Right renal cortex interstitium (tissue), 3 donors: ENCODE data around the gene SIRPA. TPM values are rescaled to one million over a fixed set of nuclear protein-coding genes. Genes with fewer than 3 reads are reported as not detected.

ENCODE experiments used
- DNase-seq, 3 donors: peaks; one replicate each; pipeline ENCODE4 v3.0.0-alpha.2; 2013; ENCODE audit warnings: low read depth in 3 of 3, low spot score in 2 of 3
- polyA plus RNA-seq, 3 donors: library from polyadenylated mRNA; unstranded; fragments of 120-200 nt; gene quantifications; one replicate each; pipeline ENCODE4 v1.2.1, GENCODE V29; 2013; ENCODE audit not compliant: insufficient read length in 3 of 3

Gene SIRPA
- polyA plus RNA-seq, 3 donors = 24.6 to 26.2 (median 25.7) TPM

DNA sequence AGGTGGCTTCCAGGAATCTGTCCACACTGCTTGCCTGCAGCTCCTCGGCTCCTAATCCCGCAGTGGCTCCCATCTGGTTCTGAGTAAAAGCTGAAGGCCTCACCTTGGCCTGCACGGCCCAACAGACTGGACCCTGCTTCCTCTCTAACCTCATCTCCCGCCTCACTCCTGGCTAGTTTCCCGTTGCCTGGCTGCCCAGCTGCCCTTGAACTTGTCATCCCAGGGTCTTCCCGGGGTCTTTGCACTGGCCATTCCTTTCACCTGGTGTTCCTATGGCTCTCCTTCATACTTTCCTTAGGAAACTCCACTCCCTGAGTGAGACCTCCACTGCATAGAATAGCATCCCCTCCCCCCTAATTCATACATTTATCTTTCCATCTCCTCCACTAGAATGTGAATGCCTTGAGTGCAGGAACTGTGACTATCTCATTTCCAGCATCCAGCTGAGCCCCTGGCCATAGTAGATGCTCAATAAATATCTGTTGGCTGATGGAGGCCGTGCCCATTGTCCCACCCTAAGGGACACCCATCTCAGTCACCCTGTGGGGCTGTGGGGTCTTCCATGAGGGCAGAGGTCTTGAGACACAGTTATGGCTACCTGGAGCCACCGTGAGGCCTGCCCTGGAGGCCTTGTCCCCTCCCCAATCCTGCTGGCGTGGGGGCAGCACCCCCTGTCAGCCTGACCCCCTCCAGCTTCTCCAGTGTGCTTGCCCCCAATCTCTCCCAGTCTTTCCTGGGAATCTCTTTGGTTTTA lies 9.1 kb upstream of the SIRPA start:
- no peak for DNase-seq

DNA sequence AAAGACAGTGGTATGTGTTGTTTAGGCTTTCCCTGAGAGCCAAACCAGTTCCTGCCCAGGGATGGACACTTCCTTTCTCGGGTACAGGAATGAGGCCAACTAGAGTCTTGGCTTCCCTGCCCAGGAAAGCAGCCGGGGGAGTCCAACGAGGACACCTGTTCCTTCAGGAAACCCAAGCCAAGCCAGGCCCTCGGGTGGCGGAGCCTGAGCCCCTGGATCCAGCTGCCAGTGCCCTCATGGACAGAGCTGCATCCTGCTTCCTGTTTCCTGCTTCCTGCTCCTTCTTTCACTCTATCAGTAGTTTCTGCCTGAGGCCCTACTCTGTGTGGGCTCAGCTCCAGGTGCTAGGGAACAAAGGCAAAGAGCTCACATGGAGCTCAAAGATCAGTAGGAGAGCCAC lies 7.9 kb upstream of the SIRPA start:
- no peak for DNase-seq

DNA sequence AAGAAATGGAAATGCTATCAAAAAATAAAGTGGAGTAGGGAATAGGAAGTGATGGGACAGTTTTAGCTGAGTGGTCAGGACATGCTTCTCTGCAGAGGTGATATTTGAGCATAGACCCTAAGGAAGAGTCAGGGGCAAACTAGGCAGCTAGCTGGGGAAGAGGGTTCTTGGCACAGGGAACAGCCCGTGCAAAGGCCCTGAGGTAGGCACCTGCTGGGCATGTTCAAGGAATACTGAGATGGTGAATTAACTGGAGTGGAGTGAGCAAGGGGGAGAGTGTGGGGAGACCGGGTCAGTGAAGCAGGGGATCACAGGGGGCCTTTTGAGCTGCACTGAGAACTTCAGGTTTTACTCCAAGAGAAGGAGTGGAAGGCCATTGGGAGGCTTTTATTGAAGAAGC lies 7.5 kb upstream of the SIRPA start:
- DNase-seq = no peak

DNA sequence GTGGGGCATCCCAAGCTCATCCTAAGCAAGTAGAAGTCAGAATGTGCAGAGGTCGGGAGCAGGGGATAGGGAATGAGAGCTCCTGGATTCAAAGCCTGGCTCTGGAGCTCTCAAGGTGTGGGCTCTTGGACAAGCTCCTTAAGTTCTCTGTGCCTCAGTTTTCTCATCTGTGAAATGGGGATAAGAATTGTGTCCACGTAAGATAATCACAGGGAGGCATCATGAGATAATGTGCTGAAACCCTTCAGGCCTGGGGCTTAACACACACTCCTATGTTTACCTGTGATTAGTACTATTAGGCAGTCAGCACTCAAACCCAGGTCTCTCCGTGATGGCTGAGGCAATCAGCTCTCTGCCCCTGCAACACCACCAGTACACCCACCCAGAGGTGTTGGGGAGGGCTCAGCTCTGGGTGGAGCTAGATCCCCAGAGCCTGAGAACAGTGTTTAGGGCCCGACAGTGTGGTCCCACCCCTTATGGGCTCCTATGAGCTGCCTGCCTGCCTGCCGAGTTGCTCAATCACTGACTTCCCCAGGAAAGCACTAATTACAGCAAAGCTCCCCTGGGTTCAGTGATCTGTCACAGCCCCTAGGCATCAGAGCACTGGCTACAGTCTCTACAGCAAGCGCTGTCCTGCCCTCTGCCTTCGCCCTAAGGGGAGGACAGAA lies 6.3 kb upstream of the SIRPA start:
- DNase-seq = no peak

DNA sequence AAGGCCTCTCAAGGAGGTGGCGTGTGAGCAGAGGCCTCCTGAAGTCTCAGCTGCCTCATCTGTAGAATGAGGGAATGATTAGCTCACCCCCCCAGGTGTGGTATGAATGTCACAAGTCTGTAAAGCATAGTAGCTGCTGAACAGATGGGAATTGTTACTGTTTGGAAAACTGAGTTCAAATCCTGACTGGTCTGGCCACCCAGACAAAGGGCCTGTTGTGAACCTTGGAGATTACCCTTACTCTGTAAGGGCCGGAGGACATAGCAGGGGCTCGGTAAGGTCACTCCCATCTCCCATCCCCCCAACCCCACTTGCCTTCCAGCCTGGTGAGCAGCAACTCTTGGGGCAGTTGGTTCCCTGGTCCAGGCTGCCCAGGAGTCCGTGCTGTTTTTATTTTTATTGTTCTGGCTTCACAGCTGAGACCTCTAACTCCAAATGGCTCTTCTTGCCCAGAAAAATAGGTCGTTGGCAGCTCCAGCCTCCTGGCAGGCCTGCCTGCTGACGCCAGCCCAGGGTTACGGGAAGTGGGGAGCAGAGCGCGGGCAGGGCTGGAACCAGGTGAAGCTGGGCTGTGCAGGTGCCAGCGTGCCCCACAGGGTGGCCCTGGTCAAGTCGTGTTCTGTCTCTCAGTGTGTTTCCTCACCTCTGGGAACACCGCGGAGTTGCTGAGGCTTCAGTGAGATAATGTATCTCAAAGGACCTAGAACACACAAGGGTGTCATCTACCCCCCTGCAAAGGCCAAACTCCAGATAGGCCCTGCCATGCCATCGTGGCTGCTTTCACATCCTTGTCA lies 4.5 kb upstream of the SIRPA start:
- DNase-seq = no peak

DNA sequence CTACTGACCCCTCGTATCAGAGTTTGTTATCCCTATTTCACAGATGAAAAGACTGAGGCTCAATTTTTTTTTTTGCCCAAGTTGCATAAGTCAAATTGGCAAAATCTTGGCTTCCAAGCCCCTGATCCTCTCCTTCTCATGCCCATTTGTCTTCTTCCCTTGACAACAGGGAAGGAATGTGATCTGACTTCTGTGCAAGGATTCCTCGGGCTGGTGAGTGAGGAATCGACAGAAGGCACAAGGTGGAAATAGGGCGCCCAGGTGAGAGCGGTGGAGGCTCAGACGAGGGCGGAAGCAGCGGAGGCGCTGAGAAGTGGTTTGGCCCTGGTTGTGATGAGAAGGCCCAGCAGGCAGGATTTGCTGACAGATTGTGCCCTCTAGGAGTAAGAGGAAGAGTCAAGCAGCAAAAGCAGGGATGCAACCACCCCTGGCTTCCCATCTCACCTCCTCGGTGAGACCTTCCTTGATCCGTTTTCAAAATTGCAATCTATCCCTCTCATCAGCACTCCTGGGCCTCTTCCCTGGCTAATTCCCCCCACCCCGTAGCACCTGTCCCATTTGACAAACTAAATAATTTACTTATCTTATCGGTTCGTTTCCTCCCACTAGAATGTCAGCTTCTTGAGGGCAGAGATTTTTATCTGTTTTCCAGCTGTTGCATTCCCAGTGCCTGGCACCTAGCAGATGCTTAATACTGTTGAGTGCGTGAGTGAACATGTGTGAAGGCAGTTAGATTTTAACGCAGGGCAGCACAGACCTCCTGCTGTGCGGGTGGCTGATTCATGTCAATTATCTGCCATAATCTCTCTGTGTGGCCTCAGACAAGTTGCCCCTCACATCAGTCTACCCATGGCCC lies 3.7 kb upstream of the SIRPA start:
- DNase-seq = no peak

DNA sequence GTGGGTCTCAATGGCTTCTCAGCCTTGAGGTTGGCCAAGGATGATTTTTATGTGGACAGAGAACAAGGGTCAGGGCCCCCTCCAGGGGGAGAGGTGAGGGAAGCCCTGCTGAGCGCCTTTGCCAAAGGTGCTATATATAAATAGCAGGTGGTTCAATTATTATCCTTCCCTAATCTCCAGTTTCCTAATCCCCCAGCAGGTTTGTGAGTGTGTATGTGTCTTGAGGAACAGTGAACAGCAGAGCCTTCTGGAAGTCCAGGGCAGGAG lies 3.2 kb upstream of the SIRPA start:
- DNase-seq = no peak

DNA sequence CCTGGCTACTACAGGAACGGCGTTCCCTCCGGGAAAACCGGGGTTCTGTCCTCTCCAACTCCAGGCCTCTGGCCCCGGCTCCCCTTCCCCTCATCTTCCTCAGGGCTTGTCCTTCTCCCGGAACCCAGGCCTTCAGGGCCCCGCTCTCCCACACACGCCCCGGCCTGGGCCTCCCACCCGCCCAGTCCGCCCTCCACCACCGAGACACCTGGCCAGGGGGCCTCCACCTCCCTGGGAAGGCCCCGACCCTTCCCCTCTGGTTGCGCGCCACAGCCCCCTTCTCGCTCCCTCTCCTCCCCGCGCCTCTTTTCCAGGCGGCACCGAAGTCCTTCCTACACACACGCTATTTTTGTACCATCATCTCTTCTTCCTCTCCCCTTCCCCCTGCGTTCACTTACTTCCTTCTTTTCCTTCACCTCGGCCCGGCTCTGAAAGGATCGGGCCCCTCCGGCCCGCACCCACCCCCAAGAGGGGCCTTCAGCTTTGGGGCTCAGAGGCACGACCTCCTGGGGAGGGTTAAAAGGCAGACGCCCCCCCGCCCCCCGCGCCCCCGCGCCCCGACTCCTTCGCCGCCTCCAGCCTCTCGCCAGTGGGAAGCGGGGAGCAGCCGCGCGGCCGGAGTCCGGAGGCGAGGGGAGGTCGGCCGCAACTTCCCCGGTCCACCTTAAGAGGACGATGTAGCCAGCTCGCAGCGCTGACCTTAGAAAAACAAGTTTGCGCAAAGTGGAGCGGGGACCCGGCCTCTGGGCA lies 1.3 kb upstream of the SIRPA start:
- no peak for DNase-seq

DNA sequence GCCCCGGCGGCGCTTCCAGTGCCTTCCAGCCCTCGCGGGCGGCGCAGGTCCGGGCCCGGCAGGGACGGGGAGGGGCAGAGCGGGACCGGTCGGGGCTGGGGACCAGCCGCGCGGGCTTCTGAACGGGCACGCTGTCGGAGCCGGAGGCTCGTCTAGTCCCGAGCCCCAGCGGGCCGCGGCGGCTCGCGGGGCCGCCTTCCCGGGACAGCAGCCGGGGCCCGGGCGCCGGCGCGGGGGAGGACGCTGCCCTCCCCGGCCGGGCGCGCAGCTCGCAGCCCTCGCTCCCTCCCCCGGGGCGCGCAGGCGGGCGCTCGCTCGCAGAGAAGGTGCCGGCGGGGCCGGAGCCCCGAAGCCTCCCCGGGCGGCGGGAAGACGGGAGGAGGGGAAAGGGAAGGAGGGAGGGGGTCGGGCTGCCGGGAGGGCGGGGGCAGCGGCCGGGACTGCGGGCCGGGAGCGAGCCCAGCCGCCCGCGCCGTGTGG lies 696 bp upstream of the SIRPA start:
- peak in 1 of 3 donors; percentile 58 for DNase-seq

DNA sequence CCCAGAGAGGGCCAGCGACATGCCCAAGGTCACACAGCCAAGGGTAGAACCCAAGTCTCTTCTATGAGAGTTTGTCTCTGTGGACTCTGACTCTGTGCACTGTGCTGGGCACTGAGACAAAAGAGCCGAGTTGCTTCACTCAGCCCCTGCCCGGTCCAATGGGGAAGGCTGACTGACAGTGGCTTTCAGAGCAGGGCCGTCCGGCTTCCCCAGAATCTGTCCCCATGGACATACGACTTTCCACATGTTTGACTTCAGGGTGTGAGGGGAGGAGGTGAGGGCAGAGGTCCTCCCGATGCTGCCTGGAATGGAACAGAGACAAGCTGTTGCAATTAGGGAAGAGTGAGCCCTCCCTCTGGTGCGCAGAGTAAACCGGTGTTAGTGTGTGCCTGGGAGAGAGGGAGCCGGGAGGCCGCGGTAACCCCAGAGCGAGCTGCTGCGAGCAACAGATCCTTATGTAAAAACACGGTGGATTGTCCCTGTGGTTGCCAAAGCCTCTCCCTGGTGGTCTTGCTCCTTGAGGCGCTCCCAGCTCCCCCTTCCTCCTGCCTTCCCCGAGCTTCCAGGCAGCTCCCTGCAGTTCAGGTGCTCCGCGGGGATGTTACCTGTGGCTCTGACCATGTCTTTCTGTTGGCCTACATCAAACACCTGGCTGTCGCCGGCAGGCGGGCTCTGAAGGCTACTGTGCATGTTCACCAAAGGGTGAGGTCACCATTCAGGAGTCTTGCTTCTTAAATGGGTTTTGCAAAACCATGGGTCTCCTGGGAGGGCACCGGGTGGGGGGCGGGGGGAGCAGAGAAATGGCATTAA lies 672 bp downstream of the SIRPA start:
- no peak for DNase-seq

DNA sequence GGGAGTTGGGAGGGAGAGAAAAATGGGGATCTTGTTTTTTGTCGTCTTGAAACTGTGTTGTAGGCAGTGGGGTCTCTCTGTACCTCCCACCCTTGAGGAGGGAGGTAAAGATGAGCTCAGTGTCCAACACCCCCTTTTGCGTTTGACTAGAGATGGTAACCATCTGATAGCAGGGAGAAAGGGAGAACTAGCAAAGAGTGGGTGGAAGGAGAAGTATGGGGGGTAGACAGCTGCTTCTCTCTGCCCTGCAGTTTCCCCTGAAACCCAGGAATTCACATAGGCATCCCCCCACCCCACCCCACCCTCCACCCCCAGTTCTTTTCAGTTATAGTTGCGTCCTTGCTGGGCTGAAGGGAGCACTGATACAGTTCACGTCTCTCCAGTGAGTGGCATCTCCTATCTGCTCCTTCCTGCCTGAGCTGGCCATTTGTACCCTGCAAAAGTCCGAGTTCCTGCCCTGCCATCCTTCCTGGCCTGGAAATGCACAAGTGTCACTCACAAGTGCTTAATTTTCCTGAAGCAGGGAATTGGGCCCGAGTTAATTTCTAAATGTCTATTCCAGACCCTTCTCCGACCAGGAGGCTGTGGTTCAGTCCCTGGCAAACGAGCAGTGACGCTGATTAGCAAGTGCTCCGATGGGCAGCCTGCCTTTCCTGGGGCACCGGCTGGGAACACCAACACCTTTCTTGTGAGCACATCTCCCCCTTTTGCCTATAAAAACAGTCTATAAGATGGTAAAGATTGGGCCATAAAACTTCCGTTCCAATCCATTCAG lies 1.5 kb downstream of the SIRPA start:
- DNase-seq = no peak

DNA sequence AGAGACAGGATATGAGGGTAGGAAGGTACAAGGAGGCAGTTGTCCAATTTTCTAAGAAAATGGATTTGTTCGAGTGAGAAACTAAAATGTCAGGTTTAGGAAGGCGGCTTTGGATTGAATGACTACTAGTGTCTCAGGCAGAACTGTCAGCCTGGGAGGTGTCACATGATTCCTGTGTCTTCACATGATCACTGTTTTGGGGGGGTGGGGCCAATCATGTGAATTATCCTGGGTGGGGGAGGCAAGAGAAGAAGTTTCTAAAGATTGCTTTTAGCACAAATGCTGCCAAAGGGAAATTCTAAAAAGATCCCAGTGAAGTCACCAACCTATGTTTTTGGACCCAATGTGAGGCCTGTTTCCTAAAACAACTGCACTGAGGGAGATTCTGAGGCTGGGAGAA lies 2.3 kb downstream of the SIRPA start:
- no peak for DNase-seq

DNA sequence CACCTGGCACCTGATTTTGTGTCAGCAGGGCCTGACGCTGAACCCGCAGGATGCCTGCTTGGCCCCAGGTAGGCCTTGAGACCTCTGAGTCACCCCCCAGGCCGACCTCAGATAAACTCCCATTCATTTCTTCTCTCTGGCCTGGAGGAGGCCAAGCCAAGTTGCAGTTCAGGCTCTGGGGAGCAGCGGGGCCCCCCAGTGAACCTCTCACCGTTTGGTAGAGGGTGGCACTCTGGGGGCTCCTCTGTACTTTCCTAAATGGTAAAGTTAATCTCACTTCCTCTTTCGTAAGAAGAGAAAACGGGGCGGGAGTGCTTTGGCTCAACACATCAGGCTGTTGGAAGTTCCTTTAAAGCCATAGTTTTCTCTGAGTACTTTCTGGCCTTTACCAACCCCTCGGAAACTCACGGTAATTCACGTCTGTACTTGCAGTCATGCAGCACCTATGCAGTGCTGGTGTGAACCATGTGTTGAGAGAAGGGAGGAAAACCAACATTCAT lies 2.8 kb downstream of the SIRPA start:
- no peak for DNase-seq

DNA sequence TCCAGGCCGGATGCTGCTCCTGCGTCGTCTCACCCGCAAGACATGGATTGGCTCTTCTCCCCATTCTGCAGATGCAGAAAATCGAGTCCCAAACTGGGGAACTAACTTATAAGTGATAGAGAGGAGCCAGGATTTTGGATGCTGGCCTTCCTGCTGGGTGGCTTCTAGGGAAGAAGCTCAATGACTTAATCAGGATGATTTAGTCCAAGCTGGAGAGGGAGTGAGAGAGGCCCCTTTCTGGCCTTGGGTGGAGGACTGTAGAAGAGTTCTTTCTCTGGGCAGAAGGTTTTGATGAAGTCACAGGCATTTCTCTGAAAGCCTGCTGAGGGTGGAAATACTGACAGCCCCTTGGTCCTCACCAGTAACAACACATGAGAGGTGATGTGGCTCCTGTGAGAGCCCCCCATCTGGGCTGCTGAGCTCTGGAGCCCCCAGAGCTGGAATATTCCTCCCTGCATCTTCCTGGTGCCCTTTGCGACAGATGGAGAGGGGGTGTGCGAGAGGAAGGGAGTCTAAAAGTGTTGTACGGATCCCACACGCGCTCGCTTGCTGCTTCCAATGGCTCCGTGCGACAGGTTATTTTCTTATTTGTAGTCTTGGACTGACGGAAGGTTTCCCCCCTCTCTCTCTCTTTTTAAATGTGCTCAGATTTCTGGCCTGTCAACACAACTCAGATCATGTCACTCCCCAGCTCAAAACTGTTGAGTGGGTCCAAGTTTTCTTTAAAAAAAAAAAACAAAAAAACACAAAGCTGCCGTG lies 3.5 kb downstream of the SIRPA start:
- DNase-seq = no peak

DNA sequence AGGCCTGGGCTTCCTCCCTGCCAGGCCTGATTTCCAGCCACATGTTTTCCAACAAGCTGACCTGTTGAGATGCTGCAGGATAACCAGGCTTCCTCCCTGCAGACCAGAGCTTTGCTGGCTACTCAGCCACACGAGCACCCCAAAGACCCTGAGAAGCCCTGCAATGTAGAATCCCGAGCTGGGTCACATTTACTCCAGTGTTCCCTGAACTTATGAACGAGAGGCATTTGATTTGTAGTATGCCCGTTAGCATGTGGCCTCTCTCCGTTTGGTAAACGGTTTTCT lies 4.0 kb downstream of the SIRPA start:
- DNase-seq = no peak

DNA sequence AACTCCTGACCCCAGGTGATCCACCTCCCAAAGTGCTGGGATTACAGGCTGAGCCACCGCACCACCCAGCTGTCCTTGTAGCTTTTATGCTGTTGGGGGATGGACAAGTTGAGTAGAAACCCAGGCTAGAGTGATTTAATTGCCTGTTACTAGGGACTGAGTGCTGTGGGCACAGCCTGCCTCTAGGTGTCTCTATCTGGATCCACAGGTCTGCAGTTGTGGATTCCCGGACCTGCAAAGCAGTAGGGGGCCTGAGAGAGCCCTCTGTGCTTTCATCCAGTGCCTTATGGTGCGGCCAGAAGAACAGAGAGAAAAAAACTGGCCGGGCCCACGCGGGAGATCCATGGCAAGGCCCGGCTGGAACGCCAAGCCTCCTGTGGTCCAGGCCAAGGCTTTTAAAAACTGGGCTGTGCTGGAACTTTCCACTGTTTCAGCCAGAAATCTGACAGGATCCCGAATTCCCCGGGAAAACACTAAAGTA lies 5.2 kb downstream of the SIRPA start:
- DNase-seq = peak in 2 of 3 donors; percentile 25 to 53

DNA sequence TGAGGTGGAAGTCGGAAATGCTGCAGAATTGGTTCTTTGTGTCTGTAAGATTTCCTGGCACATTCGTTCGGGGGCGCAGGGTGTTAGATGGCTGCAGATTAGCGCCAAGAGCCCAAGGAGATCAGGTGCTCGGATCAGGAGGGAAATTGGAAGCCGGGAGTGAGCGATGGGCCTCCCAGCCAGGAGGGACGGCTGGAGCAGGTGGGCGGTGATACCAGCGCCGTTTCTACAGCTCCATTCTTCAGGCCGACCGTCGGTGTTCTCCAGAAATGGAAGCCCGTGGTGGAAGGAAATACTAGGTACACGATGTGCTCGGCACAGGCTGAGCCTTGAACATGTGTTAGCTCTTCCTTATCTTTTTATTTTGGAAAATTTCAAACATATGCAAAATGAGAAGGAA lies 6.5 kb downstream of the SIRPA start:
- no peak for DNase-seq

DNA sequence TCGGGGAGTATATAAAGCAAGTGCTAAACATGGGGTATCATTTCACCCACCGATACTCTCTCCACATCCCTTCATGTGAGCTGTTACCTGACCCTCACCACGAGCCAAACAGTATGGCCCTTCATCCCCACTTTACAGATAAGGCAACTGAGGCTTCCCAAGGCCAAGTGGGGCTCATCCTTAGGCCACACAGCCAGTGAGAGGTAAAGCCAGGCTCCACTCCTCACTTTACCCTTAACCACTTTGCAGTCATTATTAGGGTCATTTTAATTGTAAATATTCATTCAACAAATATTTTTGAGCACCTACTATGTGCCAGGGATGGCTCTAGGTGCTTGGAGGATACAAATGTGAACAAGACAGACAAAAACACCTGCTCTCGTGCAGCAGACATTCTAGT lies 7.0 kb downstream of the SIRPA start:
- no peak for DNase-seq
